HG03565 (cell line): ENCODE results near the gene CAMK2B.

Experiments
- ATAC-seq: cut with Tn5 transposase; IDR thresholded peaks from one replicate; pipeline ENCODE4 v1.9.1; 2021; ENCODE audit warnings: mild to moderate bottlenecking, moderate library complexity; ENCODE audit not compliant: unreplicated experiment

Gene CAMK2B

GRCh38 chr7:44330331-44330730, 4.9 kb upstream of the CAMK2B start:
- ATAC-seq = no peak

DNA sequence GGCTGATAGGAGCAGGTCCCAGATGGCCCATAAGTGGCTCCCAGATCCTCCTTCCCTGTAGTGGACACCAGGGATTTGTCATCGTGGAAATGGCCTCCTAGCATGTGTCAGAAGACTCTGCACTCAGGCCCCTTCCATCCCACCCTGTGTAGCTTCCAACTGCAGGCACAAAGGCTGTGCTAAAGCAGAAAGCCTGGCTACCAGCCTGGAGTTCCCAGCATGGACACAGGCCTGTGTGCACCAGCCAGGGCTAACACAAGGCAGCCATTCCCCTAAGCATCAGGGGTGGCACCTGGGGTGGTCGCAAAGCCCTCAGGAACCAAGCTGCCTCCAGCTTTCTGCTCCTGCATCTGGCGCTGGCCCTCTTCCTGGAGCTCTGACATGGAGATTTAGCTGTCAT, 4.5 kb upstream of the CAMK2B start:
- no peak for ATAC-seq

DNA sequence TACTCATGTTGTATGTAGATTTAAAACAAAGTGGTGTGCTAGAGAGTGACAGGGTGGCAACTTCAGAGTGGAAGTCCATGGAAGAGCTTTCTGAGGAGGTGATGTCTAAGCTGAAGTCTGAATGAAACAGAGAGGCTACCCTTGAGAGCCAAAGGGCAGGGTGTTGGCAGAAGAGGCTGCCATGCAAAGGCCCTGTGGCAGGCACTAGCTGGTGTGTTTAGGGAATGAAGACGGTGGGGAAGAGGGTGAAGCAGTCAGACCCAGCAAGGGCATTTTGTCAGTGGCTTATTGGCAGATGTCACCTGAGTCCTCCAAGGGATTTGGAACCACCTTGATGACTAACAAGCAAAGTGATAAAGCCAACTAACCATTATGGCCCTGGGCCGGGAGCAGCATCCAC, 3.7 kb upstream of the CAMK2B start:
- no peak for ATAC-seq

DNA sequence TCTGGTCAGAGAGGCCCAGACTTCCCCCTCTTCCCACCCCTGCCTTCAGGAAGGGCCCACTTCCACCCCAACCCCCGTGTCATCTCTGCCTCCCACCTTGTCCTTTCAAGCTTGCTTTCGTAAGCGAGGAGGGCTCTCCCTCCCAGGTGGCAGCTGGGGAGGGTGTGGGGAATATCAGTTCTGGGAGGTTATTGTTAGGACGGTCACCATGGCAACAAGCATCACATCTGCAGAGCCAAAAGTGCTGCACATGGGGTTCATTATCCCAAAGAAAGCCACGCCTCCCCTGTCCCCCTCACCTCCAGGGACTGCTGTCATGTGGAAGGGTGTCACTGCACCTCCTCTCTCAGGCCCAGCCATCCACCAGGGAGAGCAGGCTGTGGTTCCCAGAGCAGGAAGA, 2.6 kb upstream of the CAMK2B start:
- no peak for ATAC-seq

DNA sequence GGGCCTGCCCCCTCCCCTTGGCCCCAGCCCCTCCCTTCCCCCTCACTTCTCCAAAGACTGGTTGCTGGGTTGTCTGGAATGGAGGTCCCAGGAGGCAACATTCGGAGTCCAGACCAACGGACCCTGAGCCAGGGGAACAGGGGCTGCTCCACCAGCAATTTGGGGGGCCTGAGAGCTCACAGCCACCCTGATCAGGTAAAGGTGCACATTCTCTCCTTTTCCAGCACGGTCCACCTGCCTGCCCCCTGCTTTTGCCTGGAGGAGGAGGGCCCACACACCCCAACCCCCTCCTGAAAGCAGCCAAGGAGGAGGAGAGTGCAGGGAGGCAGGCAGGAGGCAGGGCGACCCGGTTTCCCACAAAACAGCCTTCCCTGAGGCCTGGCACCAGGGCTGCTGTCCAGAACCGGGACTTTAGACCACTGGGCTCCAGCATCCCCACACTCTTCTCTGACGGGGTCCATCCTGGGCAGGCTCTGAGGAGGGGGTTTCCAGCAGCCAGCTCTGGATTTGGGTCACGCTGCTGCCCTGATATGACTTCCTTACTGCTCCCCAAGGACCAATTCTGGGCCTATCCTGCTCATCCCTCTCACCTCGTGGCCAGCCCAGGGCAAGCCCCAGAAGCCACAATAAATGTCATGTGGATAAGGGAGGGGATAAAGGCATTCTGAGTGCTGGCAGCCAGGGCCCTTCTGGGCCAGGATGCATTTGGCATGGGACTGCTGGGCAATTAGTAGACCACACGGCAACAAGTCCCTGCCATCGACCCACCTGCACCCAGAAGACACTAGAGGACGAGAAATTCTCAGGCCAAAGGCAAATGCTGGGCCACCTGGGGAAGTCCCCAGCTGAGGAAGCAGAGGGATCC, 1.1 kb upstream of the CAMK2B start:
- no peak for ATAC-seq

GRCh38 chr7:44325811-44326241, 432 bp upstream of the CAMK2B start:
- no peak for ATAC-seq

- no peak for ATAC-seq
Measured at GRCh38 chr7:44324481-44325200, 753 bp downstream of the CAMK2B start.

DNA sequence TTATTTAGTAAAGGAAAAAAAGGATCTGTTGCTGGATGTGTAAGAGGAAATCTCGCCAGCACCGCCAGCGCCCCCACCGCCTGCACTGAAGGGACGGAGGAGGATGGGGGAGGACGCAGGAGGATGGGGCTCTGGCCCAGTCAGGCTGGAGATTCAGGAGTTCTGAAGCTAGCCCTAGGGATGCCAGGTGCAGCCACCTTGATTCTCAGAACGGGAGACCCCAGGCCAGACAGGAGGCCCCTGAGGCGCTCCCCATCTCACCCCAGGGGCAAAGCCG, 1.3 kb downstream of the CAMK2B start:
- ATAC-seq = no peak

GRCh38 chr7:44323381-44324203, 1.8 kb downstream of the CAMK2B start:
- no peak for ATAC-seq

GRCh38 chr7:44322631-44323363, 2.6 kb downstream of the CAMK2B start:
- no peak for ATAC-seq

GRCh38 chr7:44321796-44322195, 3.6 kb downstream of the CAMK2B start:
- ATAC-seq = no peak

DNA sequence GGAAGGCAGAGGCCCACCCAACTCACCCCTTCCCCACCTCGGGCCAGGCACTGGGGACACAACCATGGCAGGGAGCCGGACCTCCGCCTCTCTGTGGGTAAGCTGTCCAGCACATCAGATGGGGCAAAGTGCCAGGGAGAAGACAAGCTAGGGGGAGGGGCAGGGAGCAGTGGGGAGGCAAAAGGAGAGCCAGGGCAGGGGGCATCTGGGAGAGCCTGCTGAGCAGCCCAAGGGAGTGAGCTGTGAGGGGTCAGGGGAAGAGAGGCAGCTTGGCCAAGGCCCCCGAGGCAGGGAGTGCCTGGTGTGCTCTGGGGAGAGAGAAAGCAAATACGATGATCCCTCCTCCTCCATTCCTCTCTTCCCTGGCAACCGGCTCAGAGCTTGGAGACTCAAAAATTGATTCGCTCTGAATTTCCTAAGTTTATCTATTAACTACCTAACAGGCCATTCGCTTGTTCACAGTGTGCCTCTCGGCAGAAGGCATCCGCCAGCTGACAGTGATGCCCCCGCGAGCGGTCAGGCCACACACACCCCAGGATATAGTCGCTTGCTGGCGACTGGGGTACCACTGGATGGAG, 4.5 kb downstream of the CAMK2B start:
- ATAC-seq = no peak

GRCh38 chr7:44320141-44320540, 5.3 kb downstream of the CAMK2B start:
- no peak for ATAC-seq

DNA sequence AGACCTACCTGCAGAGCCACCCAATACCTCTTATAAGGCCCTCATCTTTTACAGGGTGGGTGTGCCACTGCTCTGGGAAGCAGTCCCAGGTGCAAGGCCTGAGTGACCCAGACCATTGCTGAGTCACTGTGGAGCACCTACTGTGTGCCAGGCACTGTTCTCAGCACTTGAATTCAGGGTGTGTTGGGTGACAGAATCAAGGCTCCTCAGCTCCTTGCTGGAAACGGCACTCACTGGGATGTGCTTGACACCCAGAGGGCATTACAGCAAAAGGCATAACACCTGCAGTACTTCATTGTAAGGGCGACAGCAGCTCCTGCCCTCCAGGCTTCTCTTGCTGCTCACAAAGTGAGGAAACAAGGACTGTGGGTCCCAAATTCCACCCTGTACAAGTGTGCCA, 7.1 kb downstream of the CAMK2B start:
- no peak for ATAC-seq

DNA sequence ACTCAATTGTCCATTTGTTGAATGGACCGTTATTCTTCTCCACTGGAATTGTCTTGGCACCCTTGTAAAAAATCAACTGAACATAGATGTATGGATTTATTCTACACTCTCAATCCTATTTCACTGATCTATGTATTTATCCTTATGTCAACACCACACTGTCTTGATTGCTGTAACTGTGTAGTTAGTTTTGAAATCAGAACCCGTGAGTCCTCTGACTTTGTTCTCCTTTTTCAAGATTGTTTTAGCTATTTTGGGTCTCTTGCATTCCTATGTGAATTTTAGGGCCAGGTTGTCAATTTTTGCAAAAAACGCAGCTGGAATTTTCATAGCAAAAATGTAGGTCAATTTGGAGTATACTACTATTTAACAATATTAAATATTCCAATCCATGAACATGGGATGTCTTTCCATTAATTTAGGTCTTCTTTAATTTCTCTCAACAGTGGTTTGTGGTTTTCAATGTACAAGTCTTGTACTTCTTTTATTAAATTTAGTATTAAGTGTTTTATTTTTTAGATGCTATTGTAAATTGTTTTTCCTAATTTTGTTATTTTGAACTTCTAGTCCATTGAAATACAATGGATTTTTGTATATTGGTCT, 10.0 kb downstream of the CAMK2B start:
- no peak for ATAC-seq

- no peak for ATAC-seq
Measured at GRCh38 chr7:44313621-44314031, 11.8 kb downstream of the CAMK2B start.

- ATAC-seq = no peak
Measured at GRCh38 chr7:44313016-44313415, 12.4 kb downstream of the CAMK2B start.

- no peak for ATAC-seq
Measured at GRCh38 chr7:44311561-44312495, 13.6 kb downstream of the CAMK2B start.

GRCh38 chr7:44310221-44310848, 15.1 kb downstream of the CAMK2B start:
- no peak for ATAC-seq
